Measurements from ENCODE around the gene RBM47. TPM values are rescaled to one million over a fixed set of nuclear protein-coding genes. Genes with fewer than 3 reads are reported as not detected.

Gene RBM47
- total and polyA plus RNA-seq, 2 experiments from 2014 or later = 35.6 to 139 TPM

GRCh38 chr4:40594261-40595178 lies 35.1 kb downstream of the RBM47 start (continued):
- TF ChIP-seq EZH2phosphoT487 (IDR thresholded peaks at IDR 0.05; ENCODE audit: unreplicated experiment) (no peak), EZH2 (IDR thresholded peaks at IDR 0.05; ENCODE audit: low read depth, unreplicated experiment) (no peak)

DNA sequence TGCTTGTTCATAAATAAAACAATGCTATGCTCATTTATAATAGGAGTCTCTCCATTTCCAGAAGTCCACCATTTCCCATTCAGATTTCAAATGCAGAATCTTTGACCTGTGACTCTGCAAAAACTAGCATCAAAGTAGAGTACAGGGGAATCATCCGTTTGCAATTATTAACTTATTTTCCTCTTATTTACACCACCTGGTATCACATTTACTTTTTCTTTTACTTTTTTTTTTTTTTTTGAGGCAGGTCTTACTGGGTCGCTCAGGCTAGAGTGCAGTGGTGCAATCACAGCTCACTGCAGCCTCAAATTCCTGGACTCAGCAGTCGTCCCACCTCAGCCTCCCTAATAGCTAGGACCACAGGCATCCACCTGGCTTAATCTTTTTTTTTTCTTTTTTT lies 37.6 kb downstream of the RBM47 start:
- Histone ChIP-seq H4K20me1 (replicated peaks; ENCODE audit: insufficient read depth) (peaks cover 22% of the 10 kb centered on the region), H3K4me2 (no peak overlapping the region), H3K27me3 (ENCODE audit: insufficient read depth) (no peaks in the 10 kb centered on the region), H3K27ac (ENCODE audit: low read depth) (no peak overlapping the region), H3K36me3 (ENCODE audit: insufficient read depth) (peaks cover 17% of the 10 kb centered on the region), H3F3A (replicated peaks; ENCODE audit: low read depth) (no peaks in the 10 kb centered on the region), H3K4me3 (no peak overlapping the region), H3K9me2 (ENCODE audit: insufficient read depth) (no peaks in the 10 kb centered on the region), H2AFZ (no peak overlapping the region), H3K79me2 (replicated peaks; ENCODE audit: insufficient read depth) (peaks cover 78% of the 10 kb centered on the region), H3K4me1 (ENCODE audit: insufficient read depth) (peaks cover 21% of the 10 kb centered on the region)
- no peak for DNase-seq (ENCODE audit: low spot score)
- Mint-ChIP-seq H3K4me3 (no peak overlapping the region), H3K36me3 (ENCODE audit: low read depth) (peaks cover 63% of the 10 kb centered on the region), H3K4me1 (peaks cover 21% of the 10 kb centered on the region), H3K9me3 (no peaks in the 10 kb centered on the region), H3K27ac (0 out of 2 replicates have a peak overlapping the region, but pooled peaks have one; percentile 54), H3K27me3 (ENCODE audit: insufficient read depth, low read depth, poor library complexity) (peaks cover 6% of the 10 kb centered on the region)
- no peak for ATAC-seq
- TF ChIP-seq CTCF (conservative IDR thresholded peaks at IDR 0.05; ENCODE audit: low read depth in 2 of 2) (no peak), NANOG (IDR thresholded peaks at IDR 0.05; ENCODE audit: borderline replicate concordance) (no peak)

DNA sequence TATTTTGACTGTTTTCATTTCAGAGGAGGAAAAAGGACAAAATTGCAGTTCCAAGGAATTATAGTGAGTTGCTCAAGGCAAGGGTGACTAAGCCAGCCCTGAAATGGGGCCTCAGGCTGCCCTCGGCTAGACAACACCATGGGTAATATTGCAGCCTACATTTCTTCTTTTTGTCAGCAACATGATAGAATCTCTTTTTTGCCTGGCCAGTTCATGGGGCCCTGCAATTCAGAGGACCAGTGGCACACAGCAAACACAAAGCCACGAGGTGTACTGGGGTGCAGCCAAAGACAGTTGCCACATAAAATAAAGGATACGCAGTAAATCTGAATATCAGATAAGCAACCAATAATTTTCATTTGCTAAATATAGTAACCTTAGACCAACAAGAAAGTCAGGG lies 41.8 kb downstream of the RBM47 start:
- Mint-ChIP-seq H3K4me3 (no peak overlapping the region), H3K9me3 (no peaks in the 10 kb centered on the region), H3K27ac (no peak overlapping the region), H3K27me3 (ENCODE audit: insufficient read depth, low read depth, poor library complexity) (peaks cover 4% of the 10 kb centered on the region), H3K36me3 (ENCODE audit: low read depth) (peaks cover 44% of the 10 kb centered on the region), H3K4me1 (peaks cover 41% of the 10 kb centered on the region)
- no peak for DNase-seq (ENCODE audit: low spot score)
- ATAC-seq = no peak
- Histone ChIP-seq H3F3A (replicated peaks; ENCODE audit: low read depth) (no peaks in the 10 kb centered on the region; the same call in 1 of the 2 replicates), H3K27ac (ENCODE audit: low read depth) (no peak overlapping the region), H2AFZ (no peak overlapping the region), H3K36me3 (ENCODE audit: insufficient read depth) (no peaks in the 10 kb centered on the region), H3K4me3 (no peak overlapping the region), H3K4me1 (ENCODE audit: insufficient read depth) (peaks cover 37% of the 10 kb centered on the region), H4K20me1 (replicated peaks; ENCODE audit: insufficient read depth) (peaks cover 23% of the 10 kb centered on the region), H3K9me2 (ENCODE audit: insufficient read depth) (no peaks in the 10 kb centered on the region), H3K27me3 (ENCODE audit: insufficient read depth) (no peaks in the 10 kb centered on the region), H3K79me2 (replicated peaks; ENCODE audit: insufficient read depth) (peaks cover 90% of the 10 kb centered on the region), H3K4me2 (0 out of 2 replicates have a peak overlapping the region, but pooled peaks have one; percentile 12)
- TF ChIP-seq NANOG (IDR thresholded peaks at IDR 0.05; ENCODE audit: borderline replicate concordance) (no peak), ZNF462 (CRISPR knock-in tag; IDR thresholded peaks at IDR 0.05) (no peak), REST (IDR thresholded peaks at IDR 0.05; ENCODE audit: unreplicated experiment) (no peak)

Measured in GM23338 (cell line).